Stimulated activated CD8-positive, alpha-beta memory T cell treated with anti-CD3 and anti-CD28 coated beads, Interleukin-12 subunit alpha, Interleukin-12 subunit beta, amount 100 ng/mL, for 4 hours (primary cell): ENCODE data around the gene ATP13A2.

ENCODE experiments used
- DNase-seq: peaks from one replicate; pipeline ENCODE4 v3.0.0-alpha.2; 2020; ENCODE audit warnings: low read depth

ATP13A2 gene

GRCh38 chr1:17028662-17029188 is 17.0 kb upstream of the ATP13A2 start:
- DNase-seq: no peak

DNA sequence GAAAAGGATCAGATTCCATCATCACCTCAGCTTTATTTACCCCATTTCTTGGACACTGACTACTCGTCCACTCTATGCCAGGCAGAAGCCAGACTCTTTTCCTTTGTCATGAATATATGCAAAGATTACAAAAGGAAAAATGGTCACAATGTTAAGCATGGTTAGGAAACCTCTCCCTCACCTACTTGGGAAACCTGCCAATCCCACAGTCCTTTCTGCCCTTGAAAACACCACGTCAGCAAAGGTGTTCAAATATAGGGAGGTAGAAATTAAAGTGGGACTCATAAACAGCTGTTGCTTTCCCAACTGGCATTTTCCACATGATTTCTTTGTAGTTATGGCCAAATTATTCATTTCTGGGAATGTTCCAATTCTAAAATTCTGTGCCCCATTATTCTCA is 16.2 kb upstream of the ATP13A2 start:
- DNase-seq: no peak

DNA sequence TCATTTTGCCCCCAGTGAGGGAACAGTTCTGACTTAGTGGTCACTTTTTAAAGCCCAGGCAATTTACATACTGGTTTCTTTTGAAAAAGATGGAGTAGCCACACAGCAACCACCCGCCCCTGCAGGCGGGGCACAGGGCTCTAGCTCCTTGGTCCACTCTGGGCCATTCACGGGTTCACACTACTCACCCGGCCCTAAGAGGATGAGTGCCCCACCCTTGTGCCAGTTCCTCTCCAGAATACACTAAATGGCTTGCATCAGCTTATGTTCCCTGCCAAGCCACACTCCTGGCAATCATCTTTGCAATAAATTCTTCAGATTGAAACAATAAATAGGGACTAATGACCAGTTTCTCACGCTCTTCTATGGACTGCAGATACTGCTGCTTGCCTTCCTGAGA is 15.7 kb upstream of the ATP13A2 start:
- DNase-seq: no peak

DNA sequence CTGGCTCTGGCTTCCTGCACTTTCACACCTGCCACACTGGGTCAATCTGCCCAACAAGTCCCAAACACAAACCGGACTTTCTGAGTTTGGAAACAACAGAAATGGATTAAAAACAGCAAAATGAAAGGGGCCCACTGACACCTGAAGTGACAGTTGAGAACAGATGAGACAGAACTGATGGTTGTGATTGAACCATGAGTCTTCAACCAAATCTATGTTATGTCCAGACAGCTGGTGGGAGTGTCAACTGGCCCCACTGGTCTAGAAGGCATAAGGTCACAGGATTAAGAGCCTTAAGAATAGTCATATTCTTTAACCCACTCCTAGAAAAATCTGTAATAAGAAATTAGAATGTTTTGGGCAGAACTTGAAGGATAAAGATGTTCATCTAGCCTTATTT is 13.0 kb upstream of the ATP13A2 start:
- DNase-seq: no peak

GRCh38 chr1:17023573-17023972 is 11.8 kb upstream of the ATP13A2 start:
- DNase-seq: no peak

DNA sequence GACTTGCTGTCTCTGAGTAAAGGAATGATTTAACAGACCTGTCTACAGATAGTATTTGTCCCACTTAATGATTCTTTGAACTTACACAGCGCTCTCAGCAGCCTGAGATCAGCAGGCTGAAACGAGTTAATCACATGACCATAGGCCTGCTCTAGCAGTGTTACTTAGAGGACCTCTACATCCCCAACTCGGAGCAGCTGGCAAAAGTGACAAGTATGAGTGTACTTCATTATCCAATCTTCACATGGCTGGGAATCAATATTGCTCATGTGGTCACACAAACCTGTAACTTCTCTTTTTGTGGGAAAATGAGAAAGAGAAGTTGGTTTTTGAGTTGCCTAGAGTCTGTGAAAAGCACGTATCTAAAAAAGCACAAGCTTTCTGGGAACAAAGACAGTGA is 11.4 kb upstream of the ATP13A2 start:
- no peak for DNase-seq

DNA sequence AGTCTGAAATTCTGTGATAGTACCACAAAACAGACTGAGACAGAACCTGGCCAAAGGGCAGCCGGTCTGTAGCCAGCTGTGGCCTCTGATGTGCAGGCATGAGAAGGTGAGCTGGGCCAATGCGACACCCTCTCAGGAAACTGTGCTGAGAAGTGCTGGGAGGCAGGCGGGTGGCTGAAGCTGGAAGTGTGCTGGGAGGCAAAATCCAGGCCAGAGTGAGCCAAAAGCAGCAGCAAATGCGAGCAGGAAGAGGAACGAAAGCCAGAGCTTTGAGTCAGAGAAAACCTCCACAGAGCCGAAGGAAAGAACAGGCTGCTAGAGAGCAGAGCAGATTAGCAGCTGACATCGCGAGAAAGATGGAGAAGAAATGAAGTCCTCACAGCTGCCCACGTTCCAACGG is 10.2 kb upstream of the ATP13A2 start:
- DNase-seq: no peak

- no peak for DNase-seq
Measured at GRCh38 chr1:17020502-17020901, 8.8 kb upstream of the ATP13A2 start.

DNA sequence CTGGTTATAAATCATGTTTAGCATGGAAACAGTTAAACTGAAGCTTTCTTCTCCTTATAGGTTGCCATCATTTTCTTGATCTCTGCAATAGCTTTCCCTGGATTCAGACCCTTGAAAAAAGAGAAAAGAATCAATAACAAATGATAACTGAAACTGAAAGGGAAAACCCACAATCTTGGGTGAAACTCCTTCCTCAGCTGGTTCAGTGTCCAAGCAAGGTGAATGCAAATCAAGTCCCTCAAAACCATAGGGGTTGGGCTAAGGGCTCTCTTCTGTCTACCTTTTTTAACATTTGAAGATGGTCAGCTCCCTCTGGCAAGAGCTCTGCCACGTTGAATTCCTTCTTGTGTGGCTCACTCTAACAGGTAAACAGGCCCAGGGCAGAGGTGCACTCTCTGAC is 7.1 kb upstream of the ATP13A2 start:
- DNase-seq: no peak

DNA sequence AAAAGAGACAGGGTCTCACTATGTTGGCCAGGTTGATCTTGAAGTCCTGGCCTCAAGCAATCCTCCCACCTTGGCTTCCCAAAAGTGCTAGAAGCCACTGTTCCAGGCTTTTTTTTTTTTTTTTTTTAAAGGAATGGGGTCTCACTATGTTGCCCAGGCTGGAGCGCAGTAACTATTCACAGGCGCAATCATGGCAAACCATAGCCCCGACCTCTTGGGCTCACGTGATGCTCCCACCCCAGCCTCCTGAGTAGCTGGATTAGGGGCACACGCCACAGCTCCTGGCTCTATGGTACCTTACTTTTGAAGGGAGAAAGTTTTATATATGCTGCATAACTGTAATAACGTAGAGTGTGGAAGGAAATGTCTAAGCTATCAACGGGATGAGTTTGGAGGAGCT is 5.7 kb upstream of the ATP13A2 start:
- no peak for DNase-seq

- no peak for DNase-seq
Measured at GRCh38 chr1:17016317-17016661, 4.6 kb upstream of the ATP13A2 start.

DNA sequence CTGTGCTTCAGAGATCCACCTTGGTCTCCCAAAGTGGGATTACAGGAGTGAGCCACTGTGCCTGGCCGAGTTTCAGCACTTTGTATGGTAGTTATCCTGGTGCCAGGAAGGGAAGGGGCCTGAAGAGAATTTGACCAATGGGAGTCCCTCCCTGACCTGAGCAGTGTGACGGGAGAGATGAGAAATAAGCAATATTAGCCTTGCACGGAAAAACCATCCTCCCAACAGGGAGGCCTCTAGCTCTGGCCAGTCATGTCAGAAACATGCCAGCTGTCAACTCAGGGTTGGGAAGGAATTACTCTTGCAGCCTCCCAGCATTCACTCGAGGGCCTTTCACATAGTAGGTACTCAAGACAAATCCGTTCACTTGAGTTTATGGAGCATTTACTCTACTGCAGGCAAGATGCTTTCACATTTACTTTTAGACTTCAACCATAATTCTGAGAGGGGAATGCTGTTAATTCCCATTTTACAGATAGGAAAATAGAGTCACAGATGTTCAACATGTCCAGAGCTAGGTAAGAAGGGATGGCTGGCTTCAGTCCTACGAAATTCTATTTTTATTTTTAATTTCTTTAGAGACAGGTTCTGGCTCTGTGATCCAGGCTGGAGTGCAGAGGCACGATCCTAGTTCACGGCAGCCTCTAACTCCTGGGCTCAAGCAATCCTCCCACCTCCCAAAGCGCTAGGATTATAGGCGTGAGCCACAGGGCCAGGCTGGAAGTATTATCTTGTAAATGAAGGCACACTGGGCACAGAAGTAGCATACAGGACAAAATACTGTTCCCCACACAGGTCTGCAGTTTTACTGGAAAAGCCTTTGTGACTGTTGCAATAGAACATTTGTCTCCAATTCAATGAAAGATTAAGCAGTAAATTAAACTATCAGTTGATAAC is 3.2 kb upstream of the ATP13A2 start:
- no peak for DNase-seq

- DNase-seq: no peak
Measured at GRCh38 chr1:17013491-17014320, 2.0 kb upstream of the ATP13A2 start.

GRCh38 chr1:17012775-17013490 is 1.2 kb upstream of the ATP13A2 start:
- no peak for DNase-seq

GRCh38 chr1:17011092-17011438 is 663 bp downstream of the ATP13A2 start:
- DNase-seq: no peak

- no peak for DNase-seq
Measured at GRCh38 chr1:17009706-17010105, 2.0 kb downstream of the ATP13A2 start.

DNA sequence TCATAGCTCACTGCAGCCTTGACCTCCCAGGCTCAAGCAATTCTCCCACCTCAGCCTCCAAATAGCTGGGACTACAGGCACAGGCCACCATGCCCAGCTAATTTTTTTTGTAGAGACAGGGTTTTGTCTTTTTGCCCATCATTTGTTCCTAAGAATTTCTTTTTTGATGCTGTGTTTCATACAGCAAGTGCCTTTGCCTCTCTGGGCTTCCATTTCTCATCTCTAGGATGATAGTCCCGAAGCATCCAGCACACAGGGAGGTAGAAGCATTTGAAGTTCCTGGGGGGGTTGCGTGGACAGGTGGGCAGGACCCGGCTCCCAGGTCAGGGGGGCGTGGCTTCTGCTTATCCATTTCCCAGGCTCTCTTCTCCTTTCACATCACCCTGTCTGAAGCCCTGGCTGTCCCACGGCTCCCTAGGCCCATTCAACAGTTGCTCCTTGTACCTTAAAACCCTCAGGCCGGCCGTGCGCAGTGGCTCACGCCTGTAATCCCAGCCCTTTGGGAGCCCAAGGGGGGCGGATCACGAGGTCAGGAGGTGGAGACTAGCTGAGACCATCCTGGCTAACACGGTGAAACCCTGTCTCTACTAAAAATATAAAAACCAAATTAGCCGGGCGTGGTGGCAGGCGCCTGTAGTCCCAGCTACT is 3.4 kb downstream of the ATP13A2 start:
- DNase-seq: no peak

DNA sequence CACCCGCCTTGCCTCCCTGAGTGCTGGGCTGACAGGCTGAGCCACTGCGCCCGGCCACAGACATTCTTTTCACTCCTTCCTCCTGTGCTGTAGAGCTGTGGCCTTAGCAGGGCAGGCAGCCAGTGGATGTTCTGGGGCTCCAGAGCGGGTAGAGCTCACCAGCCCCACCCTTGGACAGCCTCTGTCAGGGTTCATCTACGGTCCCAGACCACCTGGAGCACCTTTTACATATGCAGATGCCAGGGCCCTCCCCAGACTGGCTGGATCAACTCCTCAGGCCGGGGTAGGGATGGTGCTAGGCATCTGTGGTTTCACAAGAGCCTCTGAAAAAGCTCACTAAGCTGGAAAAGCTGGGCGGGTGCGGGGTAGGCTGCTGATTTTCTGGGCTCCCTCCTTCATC is 4.6 kb downstream of the ATP13A2 start:
- DNase-seq: no peak

GRCh38 chr1:17005365-17005740 is 6.4 kb downstream of the ATP13A2 start:
- no peak for DNase-seq

GRCh38 chr1:17004466-17005364 is 7.0 kb downstream of the ATP13A2 start:
- no peak for DNase-seq

- DNase-seq: no peak
Measured at GRCh38 chr1:17002524-17002902, 9.2 kb downstream of the ATP13A2 start.
